Femur (tissue), 1 donor: ENCODE measurements around the gene PAK3.

Experiments used
- DNase-seq: peaks from one replicate; pipeline ENCODE4 v3.0.0-alpha.2; 2017

PAK3 gene

DNA sequence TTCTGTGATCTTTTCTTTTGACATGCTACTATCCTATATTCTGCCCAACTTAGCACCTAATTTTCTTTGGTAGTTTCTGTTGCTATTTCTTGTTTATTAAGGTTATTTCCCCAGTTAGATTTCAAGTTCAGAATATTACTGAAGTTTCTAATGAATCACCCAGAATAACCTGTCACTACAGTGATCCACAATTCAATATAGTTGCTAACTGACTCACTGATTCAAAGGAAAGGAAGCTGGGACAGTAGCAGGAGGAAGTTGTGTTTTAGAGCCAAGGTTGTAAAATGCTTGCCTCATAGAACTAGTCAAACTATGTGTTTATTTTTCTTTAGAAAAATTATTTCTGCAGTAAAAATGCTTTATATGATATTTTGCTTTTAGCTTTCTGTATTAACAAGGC, 37.4 kb downstream of the PAK3 start:
- DNase-seq = no peak

GRCh38 chrX:111145878-111146277, 49.9 kb downstream of the PAK3 start:
- DNase-seq = no peak

DNA sequence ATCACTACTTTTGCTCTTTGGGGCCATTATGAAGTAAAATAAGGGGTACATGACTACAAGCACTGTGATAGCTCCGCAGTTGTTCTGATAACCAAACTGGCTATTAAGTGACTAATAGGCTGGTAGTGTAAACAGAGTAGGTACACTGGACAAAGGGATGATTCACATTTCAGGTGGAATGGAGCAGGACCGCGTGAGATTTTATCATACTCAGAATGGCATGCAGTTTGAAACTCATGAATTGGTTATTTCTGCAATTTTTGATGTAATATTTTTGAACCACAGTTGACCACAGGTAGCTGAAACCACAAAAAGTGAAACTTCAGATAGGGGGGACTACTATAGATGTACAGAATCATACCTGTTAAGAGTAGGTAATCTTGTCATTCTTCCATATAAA, 55.8 kb downstream of the PAK3 start:
- no peak for DNase-seq

DNA sequence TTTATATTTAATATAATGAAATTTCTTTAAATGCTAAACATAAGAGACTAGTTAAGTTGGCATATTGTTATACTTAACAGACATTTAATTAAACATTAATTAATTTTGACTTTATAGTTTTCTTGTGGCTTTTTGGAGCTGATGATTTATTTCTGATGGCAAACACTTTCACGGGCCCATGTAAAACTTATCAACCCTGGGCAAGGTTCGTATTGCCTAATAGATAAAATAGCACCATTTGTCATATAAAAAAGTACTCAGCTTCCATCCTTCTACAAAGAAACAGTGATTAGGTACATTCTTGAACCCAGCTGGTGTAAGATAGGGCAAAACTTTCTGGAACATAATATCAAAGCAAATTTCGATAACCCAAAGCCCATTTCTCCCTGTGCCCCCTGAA, 63.2 kb downstream of the PAK3 start:
- DNase-seq = no peak

DNA sequence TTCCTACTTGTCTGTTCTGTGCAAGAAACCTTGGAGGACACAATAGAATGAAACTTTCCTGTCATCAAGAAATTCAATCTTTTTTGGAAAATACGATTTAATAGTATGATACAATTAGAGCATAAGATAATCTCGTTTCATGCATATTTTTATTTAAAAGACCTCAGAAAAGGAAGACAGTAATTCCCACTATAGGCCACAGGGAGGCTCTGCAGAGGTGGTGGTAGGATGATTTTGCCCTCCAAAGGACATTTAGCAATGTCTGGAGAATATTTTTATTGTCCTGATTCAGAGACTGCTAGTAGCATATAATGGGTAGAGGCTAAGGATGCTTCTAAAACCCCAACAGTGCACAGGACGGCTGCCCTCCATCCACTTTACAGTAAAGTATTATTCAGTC, 68.7 kb downstream of the PAK3 start:
- no peak for DNase-seq

DNA sequence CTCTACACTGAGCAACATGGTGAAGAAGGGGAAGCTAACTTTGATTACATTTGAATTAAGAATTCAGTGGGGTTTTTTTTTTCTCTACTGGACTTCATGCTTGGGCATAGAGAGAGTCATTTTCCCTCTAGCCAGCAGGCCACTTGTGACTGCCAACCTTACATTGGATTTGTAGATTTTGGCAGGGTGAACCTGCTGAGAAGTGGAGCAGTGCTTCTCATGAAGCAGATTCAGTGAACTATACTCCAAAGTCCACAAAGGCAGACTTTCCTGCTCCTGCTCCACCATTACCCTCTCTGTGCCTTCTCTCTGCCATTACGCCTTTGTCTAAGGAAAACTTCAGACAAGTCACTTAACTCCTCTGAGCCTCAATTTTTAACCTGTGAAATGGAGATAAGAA, 69.9 kb downstream of the PAK3 start:
- no peak for DNase-seq

DNA sequence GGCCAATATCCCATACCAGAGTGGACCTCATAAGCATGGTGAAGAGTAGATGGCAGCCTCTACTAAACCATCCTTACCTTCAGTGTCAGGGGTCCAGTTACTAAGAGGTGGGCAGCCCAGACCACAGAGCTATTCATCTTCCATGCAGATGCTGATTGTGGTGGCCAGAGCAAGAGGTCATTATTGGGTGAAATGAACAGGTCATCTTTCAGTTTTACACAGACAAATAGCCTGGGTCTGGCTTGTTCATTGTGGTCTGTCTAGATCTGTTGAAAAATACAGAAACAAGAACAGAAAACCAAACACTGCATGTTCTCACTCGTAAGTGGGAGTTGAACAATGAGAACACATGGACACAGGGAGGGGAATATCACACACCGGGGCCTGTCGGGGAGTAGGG, 71.3 kb downstream of the PAK3 start:
- no peak for DNase-seq

- peak; percentile 31 for DNase-seq
Measured at GRCh38 chrX:111168314-111168713, 72.3 kb downstream of the PAK3 start.

GRCh38 chrX:111169141-111169540, 73.2 kb downstream of the PAK3 start:
- no peak for DNase-seq

GRCh38 chrX:111170017-111170416, 74.0 kb downstream of the PAK3 start:
- no peak for DNase-seq

DNA sequence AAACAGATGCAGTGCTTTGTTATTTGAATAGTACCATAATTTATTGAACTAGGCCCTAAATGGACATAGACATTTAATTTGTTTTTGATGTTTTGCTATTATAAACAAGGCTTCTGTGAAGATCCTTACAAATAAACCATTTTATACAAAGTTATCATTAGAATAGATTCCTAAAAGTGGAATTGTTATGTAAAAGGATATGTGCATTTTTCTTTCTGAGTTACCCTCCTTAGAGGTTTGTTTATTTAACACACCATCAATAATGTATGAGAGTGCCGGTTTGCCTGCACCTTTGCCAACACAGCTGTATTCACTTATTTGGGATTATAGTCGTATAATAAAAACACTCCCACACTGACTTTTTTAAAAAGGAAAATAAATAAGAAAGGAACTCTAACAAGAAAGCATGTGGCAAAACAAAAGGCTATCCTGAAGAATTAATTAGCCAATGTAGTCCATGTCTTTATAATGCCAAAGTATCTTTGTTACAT, 84.8 kb downstream of the PAK3 start:
- DNase-seq = peak; percentile 43

DNA sequence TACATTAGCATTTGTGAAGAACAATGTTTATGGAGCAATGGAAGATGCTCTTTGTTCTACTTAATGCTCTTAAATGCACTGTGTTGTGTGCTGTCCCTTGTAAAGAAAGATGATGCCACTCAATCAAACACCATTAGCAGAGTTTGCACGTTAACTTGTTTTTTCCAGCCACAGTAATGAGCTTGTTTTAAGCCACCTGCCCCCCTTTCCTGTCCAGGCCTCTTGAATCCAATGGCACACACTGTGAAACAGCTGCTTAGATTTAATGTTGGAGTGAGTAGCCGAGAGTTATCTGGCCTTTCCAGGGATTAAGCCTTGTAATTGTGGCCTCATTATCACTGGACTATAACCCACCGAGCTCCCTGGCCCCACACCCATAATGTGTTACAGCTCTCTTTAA, 86.0 kb downstream of the PAK3 start:
- peak; percentile 22 for DNase-seq

DNA sequence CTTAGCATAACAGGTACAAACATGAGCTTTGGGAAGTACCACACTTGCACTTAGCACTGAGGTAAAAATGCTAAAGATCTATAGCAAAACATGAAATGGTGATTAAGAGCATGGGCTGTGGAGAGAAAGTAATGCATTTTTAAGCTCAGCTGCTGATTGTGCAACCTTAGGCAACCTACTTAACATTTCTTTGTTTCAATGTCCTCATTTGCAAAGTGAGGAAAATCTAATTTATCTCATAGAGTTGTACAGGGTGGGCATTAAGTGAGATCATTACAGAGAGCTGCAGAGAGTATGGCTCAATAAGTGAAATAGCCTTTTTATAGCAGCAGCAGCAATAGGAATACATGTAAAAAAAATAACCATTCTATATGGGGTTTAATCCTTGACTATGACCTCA, 87.0 kb downstream of the PAK3 start:
- DNase-seq = no peak

DNA sequence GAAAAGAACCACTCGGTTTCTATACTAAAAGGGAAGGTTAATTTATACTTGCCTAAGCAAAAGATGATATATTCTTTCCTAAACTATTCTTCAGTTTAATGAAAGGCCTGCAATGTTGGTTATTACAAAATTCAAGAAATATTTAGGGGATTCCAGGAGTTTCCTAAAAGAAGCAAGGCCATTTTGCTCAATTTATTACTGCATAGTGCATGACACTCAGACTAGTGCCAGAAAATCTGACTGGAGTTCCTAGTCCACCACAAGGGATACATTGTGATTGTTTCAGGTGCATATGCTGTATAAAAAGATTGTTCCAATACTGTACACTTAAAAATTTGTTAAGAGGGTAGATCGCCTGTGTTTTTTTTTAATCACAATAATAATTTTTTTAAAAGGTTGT, 95.6 kb downstream of the PAK3 start:
- no peak for DNase-seq

DNA sequence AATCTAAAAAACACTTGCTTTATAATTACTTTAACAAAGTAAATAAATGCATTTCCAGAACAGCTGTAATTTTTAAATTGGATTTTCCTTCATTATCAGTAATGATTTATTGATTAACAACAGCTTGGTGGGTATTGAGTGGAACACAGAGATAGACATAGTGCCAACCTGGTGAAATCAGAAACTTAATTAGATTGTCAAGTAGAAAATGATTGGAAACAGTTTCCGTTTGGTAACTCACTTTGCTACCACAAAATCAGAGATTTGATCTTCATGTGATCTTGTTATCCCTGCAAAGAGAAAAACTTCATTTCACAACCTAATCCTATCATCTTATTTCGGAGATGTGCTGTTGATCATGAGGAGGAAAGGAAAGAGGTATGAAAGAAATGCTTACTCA, 103.5 kb downstream of the PAK3 start:
- no peak for DNase-seq

- DNase-seq = no peak
Measured at GRCh38 chrX:111200327-111200726, 104.3 kb downstream of the PAK3 start.

GRCh38 chrX:111207851-111208250, 111.9 kb downstream of the PAK3 start:
- no peak for DNase-seq

DNA sequence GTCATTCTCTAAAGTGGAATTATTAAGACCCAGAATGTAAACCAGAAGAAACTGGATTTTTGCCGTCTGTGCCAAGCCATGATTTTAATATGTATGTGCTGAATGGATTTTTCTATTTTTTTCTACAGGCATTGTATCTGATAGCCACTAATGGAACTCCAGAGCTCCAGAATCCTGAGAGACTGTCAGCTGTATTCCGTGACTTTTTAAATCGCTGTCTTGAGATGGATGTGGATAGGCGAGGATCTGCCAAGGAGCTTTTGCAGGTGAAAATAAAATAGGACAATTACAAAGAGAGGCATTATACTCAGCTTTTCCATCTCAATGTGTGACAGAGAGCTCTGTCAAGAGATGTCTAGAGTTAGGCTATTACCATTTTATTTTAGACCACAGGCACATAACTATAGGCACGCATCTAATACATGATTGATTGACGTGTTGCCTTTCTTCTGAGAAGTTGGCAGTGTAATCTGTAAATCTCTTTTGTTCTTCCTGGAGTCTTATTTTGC, 120.4 kb downstream of the PAK3 start:
- no peak for DNase-seq

GRCh38 chrX:111244235-111244750, 148.3 kb downstream of the PAK3 start:
- no peak for DNase-seq

GRCh38 chrX:111254896-111255693, 159.1 kb downstream of the PAK3 start:
- DNase-seq = no peak

DNA sequence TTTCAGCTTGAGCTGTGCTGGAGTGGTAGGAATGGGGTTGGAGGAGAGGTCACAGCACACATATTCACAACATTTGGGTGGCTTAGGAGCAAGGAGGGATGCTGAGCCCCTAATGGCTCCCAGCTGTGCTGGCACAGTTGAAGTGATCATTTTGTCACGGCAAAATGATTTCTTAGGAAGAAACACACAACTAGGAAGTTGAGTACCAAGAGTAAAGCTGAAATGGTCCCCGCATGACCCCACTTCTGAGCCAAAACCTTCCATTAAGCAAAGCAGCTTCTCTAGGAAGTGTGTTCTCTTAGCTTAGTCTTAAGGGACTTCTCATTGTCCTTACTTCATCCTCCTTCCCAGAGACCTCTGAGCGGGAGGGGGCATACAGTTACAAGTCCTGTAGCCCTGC, 161.7 kb downstream of the PAK3 start:
- peak; percentile 55 for DNase-seq

GRCh38 chrX:111259559-111259958, 163.6 kb downstream of the PAK3 start:
- no peak for DNase-seq

- peak; percentile 64 for DNase-seq
Measured at GRCh38 chrX:111260451-111260850, 164.5 kb downstream of the PAK3 start.

DNA sequence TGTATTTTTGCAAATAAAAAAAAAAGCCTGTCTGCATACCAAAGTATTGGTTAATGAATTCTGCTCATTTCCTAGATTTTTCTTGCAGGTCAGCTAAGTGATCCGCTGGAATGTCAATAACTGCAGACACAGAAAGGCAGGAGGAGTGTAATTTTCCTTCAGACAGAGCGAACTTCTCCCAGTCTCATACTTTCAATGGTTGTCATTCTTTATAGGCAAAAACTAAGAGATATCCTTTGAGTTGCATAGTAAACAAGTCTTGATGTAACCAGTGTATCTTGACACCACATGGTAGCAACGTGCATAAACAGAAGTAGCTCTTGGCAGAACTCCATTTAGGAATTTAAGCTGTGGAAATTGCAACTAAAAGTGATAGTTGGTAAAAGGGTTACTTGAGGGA, 166.1 kb downstream of the PAK3 start:
- no peak for DNase-seq

DNA sequence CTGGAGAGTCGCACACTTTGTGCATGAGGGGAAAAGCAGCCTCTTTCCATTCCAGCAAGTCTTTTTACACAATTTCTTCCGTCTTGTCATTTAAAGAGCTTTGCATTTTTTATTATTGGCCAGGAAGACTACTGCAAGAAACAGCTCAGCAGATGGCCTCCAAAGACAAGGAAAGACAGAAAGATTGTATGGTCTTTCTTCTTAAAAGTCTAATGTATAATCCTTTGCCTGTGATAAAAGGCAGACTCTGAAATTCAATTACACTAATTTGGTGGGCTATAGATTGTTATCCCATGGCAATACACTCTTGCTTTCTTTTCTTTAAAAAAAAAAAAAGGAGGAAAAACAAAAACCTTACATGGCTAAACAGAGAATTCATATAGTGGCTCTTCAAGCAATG, 168.4 kb downstream of the PAK3 start:
- no peak for DNase-seq
